ENCODE results near the gene TBC1D9.

DNA sequence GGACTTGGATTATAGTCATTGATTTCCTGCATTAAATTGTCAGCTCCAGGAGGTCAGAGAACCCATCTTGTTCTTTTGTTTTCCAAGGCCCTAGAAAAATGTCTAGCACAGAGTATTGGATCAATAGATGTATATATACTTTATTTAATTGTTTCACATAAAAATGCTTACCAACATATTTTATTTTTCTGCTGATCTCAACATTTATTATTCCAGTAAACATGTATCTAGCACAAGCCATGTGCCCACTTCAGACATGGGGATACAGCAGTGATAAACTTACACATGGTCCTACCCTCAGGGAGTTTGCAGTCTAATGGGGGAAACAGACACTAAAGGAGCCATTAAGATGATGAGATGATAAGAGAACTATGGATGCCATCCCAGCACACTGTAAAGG lies 49.1 kb upstream of the TBC1D9 start:
- TF ChIP-seq POLR2A (IDR thresholded peaks at IDR 0.05) = no peak
- TF ChIP-seq, protein P1, sequence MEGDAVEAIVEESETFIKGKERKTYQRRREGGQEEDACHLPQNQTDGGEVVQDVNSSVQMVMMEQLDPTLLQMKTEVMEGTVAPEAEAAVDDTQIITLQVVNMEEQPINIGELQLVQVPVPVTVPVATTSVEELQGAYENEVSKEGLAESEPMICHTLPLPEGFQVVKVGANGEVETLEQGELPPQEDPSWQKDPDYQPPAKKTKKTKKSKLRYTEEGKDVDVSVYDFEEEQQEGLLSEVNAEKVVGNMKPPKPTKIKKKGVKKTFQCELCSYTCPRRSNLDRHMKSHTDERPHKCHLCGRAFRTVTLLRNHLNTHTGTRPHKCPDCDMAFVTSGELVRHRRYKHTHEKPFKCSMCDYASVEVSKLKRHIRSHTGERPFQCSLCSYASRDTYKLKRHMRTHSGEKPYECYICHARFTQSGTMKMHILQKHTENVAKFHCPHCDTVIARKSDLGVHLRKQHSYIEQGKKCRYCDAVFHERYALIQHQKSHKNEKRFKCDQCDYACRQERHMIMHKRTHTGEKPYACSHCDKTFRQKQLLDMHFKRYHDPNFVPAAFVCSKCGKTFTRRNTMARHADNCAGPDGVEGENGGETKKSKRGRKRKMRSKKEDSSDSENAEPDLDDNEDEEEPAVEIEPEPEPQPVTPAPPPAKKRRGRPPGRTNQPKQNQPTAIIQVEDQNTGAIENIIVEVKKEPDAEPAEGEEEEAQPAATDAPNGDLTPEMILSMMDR (IDR thresholded peaks at IDR 0.05) = no peak

Measured in right lobe of liver (tissue), 4 donors.